DND-41 (cell line): Measurements from ENCODE around the gene SIRPA.

Source experiments
- ATAC-seq: fragments of 200-7000 bp; cut with Tn5 transposase; 3 replicates; pipeline ENCODE4 v1.9.1; 2021; ENCODE audit warnings: low read depth; ENCODE audit not compliant: insufficient read depth
- DNase-seq: peaks from one replicate; pipeline ENCODE4 v3.0.0-alpha.2; 2020
- H2AFZ ChIP-seq: 2 replicates; pipeline ENCODE4 v1.6.0; 2012; ENCODE audit warnings: low read depth, low read length
- H3K27ac ChIP-seq: 2 replicates; pipeline ENCODE4 v1.5.1; 2012; ENCODE audit warnings: low read length, inconsistent platforms
- H3K27me3 ChIP-seq: fragments of 200-600 bp; sonication (generic); 2 replicates; pipeline ENCODE4 v1.6.0; 2012; ENCODE audit warnings: low read length, mild to moderate bottlenecking, inconsistent platforms; ENCODE audit not compliant: insufficient read depth, poor library complexity
- H3K36me3 ChIP-seq: 2 replicates; pipeline ENCODE4 v1.5.1; 2012; ENCODE audit warnings: low read length, inconsistent platforms; ENCODE audit not compliant: insufficient read depth
- H3K4me1 ChIP-seq: 2 replicates; pipeline ENCODE4 v1.5.1; 2012; ENCODE audit warnings: mild to moderate bottlenecking, low read length; ENCODE audit not compliant: insufficient read depth
- H3K4me2 ChIP-seq: 2 replicates; pipeline ENCODE4 v1.6.0; 2012; ENCODE audit warnings: mild to moderate bottlenecking, moderate library complexity, low read length, inconsistent platforms; ENCODE audit not compliant: insufficient read depth
- H3K4me3 ChIP-seq, 2 experiments: fragments of 200-600 bp in 1 of 2; shearing (Covaris generic) in 1 of 2; 2 replicates each; pipeline ENCODE4 v1.5.1; 2012 to 2016; ENCODE audit warnings: inconsistent platforms in 2 of 2, low read length in 2 of 2, mild to moderate bottlenecking in 2 of 2, low read depth in 1 of 2, moderate library complexity in 1 of 2
- H3K79me2 ChIP-seq: 2 replicates; pipeline ENCODE4 v1.6.0; 2012; ENCODE audit warnings: low read length, inconsistent platforms; ENCODE audit not compliant: insufficient read depth
- H3K9ac ChIP-seq: 2 replicates; pipeline ENCODE4 v1.6.0; 2012; ENCODE audit warnings: low read depth, mild to moderate bottlenecking, inconsistent platforms, low read length, moderate library complexity
- H3K9me3 ChIP-seq: 2 replicates; pipeline ENCODE4 v1.5.1; 2012; ENCODE audit warnings: low read length, moderate library complexity, mild to moderate bottlenecking, inconsistent platforms; ENCODE audit not compliant: insufficient read depth, severe bottlenecking
- H4K20me1 ChIP-seq: 2 replicates; pipeline ENCODE4 v1.6.0; 2012; ENCODE audit warnings: low read length; ENCODE audit not compliant: insufficient read depth
- EZH2 ChIP-seq: IDR thresholded peaks from 3 replicates; pipeline ENCODE4 v1.6.1; 2012; ENCODE audit warnings: borderline replicate concordance, low read depth, mild to moderate bottlenecking, moderate library complexity, low read length, inconsistent platforms; ENCODE audit not compliant: severe bottlenecking
- TF ChIP-seq, protein P1 (sequence below): IDR thresholded peaks from 2 replicates; pipeline ENCODE4 v1.5.1; 2012; ENCODE audit warnings: borderline replicate concordance, low read length, moderate library complexity, mild to moderate bottlenecking; ENCODE audit not compliant: poor library complexity, severe bottlenecking; ENCODE audit errors: extremely low read depth

SIRPA gene

DNA sequence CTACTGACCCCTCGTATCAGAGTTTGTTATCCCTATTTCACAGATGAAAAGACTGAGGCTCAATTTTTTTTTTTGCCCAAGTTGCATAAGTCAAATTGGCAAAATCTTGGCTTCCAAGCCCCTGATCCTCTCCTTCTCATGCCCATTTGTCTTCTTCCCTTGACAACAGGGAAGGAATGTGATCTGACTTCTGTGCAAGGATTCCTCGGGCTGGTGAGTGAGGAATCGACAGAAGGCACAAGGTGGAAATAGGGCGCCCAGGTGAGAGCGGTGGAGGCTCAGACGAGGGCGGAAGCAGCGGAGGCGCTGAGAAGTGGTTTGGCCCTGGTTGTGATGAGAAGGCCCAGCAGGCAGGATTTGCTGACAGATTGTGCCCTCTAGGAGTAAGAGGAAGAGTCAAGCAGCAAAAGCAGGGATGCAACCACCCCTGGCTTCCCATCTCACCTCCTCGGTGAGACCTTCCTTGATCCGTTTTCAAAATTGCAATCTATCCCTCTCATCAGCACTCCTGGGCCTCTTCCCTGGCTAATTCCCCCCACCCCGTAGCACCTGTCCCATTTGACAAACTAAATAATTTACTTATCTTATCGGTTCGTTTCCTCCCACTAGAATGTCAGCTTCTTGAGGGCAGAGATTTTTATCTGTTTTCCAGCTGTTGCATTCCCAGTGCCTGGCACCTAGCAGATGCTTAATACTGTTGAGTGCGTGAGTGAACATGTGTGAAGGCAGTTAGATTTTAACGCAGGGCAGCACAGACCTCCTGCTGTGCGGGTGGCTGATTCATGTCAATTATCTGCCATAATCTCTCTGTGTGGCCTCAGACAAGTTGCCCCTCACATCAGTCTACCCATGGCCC is 3.7 kb upstream of the SIRPA start:
- no peak for DNase-seq
- peaks cover 22% of the 10 kb centered on the region for H4K20me1 ChIP-seq
- no peak overlapping the region for H3K4me2 ChIP-seq
- H3K9me3 ChIP-seq, result no peaks in the 10 kb centered on the region
- peaks cover 13% of the 10 kb centered on the region for H3K4me1 ChIP-seq
- no peak for ATAC-seq
- no peak overlapping the region for H3K9ac ChIP-seq
- peaks cover 63% of the 10 kb centered on the region for H3K27me3 ChIP-seq
- H3K4me3 ChIP-seq, result no peak overlapping the region
- H3K79me2 ChIP-seq, result no peaks in the 10 kb centered on the region
- H2AFZ ChIP-seq, result no peak overlapping the region
- no peak for TF ChIP-seq EZH2
- TF ChIP-seq, protein P1, sequence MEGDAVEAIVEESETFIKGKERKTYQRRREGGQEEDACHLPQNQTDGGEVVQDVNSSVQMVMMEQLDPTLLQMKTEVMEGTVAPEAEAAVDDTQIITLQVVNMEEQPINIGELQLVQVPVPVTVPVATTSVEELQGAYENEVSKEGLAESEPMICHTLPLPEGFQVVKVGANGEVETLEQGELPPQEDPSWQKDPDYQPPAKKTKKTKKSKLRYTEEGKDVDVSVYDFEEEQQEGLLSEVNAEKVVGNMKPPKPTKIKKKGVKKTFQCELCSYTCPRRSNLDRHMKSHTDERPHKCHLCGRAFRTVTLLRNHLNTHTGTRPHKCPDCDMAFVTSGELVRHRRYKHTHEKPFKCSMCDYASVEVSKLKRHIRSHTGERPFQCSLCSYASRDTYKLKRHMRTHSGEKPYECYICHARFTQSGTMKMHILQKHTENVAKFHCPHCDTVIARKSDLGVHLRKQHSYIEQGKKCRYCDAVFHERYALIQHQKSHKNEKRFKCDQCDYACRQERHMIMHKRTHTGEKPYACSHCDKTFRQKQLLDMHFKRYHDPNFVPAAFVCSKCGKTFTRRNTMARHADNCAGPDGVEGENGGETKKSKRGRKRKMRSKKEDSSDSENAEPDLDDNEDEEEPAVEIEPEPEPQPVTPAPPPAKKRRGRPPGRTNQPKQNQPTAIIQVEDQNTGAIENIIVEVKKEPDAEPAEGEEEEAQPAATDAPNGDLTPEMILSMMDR, result no peak
- no peak overlapping the region for H3K27ac ChIP-seq
- no peaks in the 10 kb centered on the region for H3K36me3 ChIP-seq

- H3K4me1 ChIP-seq, result peaks cover 13% of the 10 kb centered on the region
- H3K27ac ChIP-seq, result no peak overlapping the region
- no peaks in the 10 kb centered on the region for H3K9me3 ChIP-seq
- DNase-seq, result no peak
- no peak overlapping the region for H3K9ac ChIP-seq
- H2AFZ ChIP-seq, result no peak overlapping the region
- TF ChIP-seq, protein P1, result no peak
- TF ChIP-seq EZH2, result no peak
- no peak overlapping the region for H3K4me2 ChIP-seq
- no peak overlapping the region for H3K4me3 ChIP-seq
- no peaks in the 10 kb centered on the region for H3K36me3 ChIP-seq
- H3K27me3 ChIP-seq, result peaks cover 68% of the 10 kb centered on the region
- no peaks in the 10 kb centered on the region for H3K79me2 ChIP-seq
- H4K20me1 ChIP-seq, result peaks cover 22% of the 10 kb centered on the region
- ATAC-seq, result no peak
Measured at GRCh38 chr20:1892119-1892385, 3.2 kb upstream of the SIRPA start.

DNA sequence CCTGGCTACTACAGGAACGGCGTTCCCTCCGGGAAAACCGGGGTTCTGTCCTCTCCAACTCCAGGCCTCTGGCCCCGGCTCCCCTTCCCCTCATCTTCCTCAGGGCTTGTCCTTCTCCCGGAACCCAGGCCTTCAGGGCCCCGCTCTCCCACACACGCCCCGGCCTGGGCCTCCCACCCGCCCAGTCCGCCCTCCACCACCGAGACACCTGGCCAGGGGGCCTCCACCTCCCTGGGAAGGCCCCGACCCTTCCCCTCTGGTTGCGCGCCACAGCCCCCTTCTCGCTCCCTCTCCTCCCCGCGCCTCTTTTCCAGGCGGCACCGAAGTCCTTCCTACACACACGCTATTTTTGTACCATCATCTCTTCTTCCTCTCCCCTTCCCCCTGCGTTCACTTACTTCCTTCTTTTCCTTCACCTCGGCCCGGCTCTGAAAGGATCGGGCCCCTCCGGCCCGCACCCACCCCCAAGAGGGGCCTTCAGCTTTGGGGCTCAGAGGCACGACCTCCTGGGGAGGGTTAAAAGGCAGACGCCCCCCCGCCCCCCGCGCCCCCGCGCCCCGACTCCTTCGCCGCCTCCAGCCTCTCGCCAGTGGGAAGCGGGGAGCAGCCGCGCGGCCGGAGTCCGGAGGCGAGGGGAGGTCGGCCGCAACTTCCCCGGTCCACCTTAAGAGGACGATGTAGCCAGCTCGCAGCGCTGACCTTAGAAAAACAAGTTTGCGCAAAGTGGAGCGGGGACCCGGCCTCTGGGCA is 1.3 kb upstream of the SIRPA start:
- Histone ChIP-seq H3K9ac (no peak overlapping the region), H3K27me3 (peaks cover 75% of the 10 kb centered on the region), H3K4me3 (peak overlapping the region in 1 of 2 experiments; percentile 56; a peak in 1 of 4 replicates), H3K9me3 (no peaks in the 10 kb centered on the region), H4K20me1 (peaks cover 22% of the 10 kb centered on the region), H3K36me3 (no peaks in the 10 kb centered on the region), H3K79me2 (no peaks in the 10 kb centered on the region), H2AFZ (no peak overlapping the region), H3K4me1 (peaks cover 13% of the 10 kb centered on the region), H3K4me2 (peak overlapping the region; percentile 66), H3K27ac (no peak overlapping the region)
- DNase-seq (no peak), ATAC-seq (no peak)
- TF ChIP-seq, protein P1, result no peak
- peak; percentile 83 for TF ChIP-seq EZH2
